Loucy (cell line): ENCODE measurements around the gene ALDH1A3.

ENCODE experiments used
- CTCF ChIP-seq: fragments of 200-600 bp; sonication (generic); conservative IDR thresholded peaks from 2 replicates; pipeline ENCODE4 v1.5.1; 2014; ENCODE audit warnings: mild to moderate bottlenecking, antibody characterized with exemption, low read length
- EZH2phosphoT487 ChIP-seq: fragments of 200-600 bp; IDR thresholded peaks from 2 replicates; pipeline ENCODE4 v1.6.1; 2018; ENCODE audit warnings: antibody characterized with exemption, mild to moderate bottlenecking, moderate library complexity, borderline replicate concordance

GRCh38 chr15:100941536-100941935 is 61.9 kb downstream of the ALDH1A3 start:
- TF ChIP-seq CTCF (no peak), EZH2phosphoT487 (no peak)
